PC-3 (cell line): ENCODE data around the gene RNF130. TPM values are rescaled to one million over a fixed set of nuclear protein-coding genes. Genes with fewer than 3 reads are reported as not detected.

Experiments used
- ATAC-seq: fragments of 200-7000 bp; cut with Tn5 transposase; 2 replicates; pipeline ENCODE4 v1.9.1; 2020; ENCODE audit warnings: mild to moderate bottlenecking, moderate library complexity
- BruUV-seq: library from RNA; stranded (reverse); fragments of 400-500 nt; replicated peaks from 2 replicates; lab custom pipeline; 2021; lab: Mats Ljungman, UMichigan
- CTCF ChIA-PET: fragments of 300-600 bp; sonication (Branson Sonifier 250); formaldehyde crosslinking; loops from one replicate; lab custom pipeline; 2022; ENCODE audit warnings: antibody characterized with exemption; lab: Charles Lee
- POLR2A ChIA-PET: fragments of 300-600 bp; sonication (Branson Sonifier 250); formaldehyde crosslinking; loops from one replicate; lab custom pipeline; 2022; ENCODE audit warnings: antibody characterized with exemption; ENCODE audit not compliant: unreplicated experiment; lab: Charles Lee
- DNase-seq: peaks from one replicate; pipeline ENCODE4 v3.0.0-alpha.2; 2015
- H2AFZ ChIP-seq: fragments of 300-600 bp; sonication (generic); 2 replicates; pipeline ENCODE4 v1.6.0; 2016; ENCODE audit warnings: antibody characterized with exemption, low read length
- H3F3A ChIP-seq: fragments of 300-600 bp; sonication (generic); one replicate; pipeline ENCODE4 v1.6.0; 2017; ENCODE audit warnings: antibody characterized with exemption, low read length, control low read depth, mild to moderate bottlenecking; ENCODE audit not compliant: unreplicated experiment
- H3K27ac ChIP-seq: fragments of 300-600 bp; sonication (generic); 2 replicates; pipeline ENCODE4 v1.5.1; 2016; ENCODE audit warnings: mild to moderate bottlenecking, low read length
- H3K27me3 ChIP-seq: fragments of 300-600 bp; sonication (generic); 2 replicates; pipeline ENCODE4 v1.6.1; 2016; ENCODE audit warnings: low read length, mixed read lengths
- H3K36me3 ChIP-seq: fragments of 300-600 bp; sonication (generic); 2 replicates; pipeline ENCODE4 v1.6.1; 2016; ENCODE audit warnings: low read depth, mixed run types, low read length, mixed read lengths
- H3K4me1 ChIP-seq: fragments of 300-600 bp; sonication (generic); 2 replicates; pipeline ENCODE4 v1.5.1; 2016; ENCODE audit warnings: low read length; ENCODE audit not compliant: insufficient read depth
- H3K4me2 ChIP-seq: fragments of 300-600 bp; sonication (generic); 2 replicates; pipeline ENCODE4 v1.6.0; 2016; ENCODE audit warnings: low read length
- H3K4me3 ChIP-seq: fragments of 300-600 bp; sonication (generic); 2 replicates; pipeline ENCODE4 v1.5.1; 2016; ENCODE audit warnings: mild to moderate bottlenecking, low read length, mixed read lengths
- H3K79me2 ChIP-seq: fragments of 300-600 bp; sonication (generic); 2 replicates; pipeline ENCODE4 v1.6.1; 2017; ENCODE audit warnings: low read length, mixed read lengths
- H3K9ac ChIP-seq: fragments of 300-600 bp; sonication (generic); 2 replicates; pipeline ENCODE4 v1.6.0; 2016; ENCODE audit warnings: mild to moderate bottlenecking, low read length
- H3K9me2 ChIP-seq: fragments of 300-600 bp; sonication (generic); replicated peaks from 2 replicates; pipeline ENCODE4 v1.6.1; 2016; ENCODE audit warnings: mixed run types, low read length, mixed read lengths
- H3K9me3 ChIP-seq: fragments of 300-600 bp; sonication (generic); 2 replicates; pipeline ENCODE4 v1.6.1; 2016; ENCODE audit warnings: low read length, mixed read lengths
- H4K20me1 ChIP-seq: fragments of 300-600 bp; sonication (generic); 2 replicates; pipeline ENCODE4 v1.6.1; 2016; ENCODE audit warnings: low read length, mixed read lengths
- EZH2 ChIP-seq: fragments of 300-600 bp; sonication (generic); IDR thresholded peaks from one replicate; pipeline ENCODE4 v1.6.1; 2017; ENCODE audit warnings: antibody characterized with exemption, mild to moderate bottlenecking, low read length; ENCODE audit not compliant: unreplicated experiment
- EZH2phosphoT487 ChIP-seq: fragments of 300-600 bp; sonication (generic); IDR thresholded peaks from 2 replicates; pipeline ENCODE4 v1.6.1; 2018; ENCODE audit warnings: mild to moderate bottlenecking, antibody characterized with exemption, low read length, borderline replicate concordance
- intact Hi-C: fragments of 100-400 bp; cut with micrococcal nuclease; formaldehyde crosslinking; loops from 2 replicates; pipeline ENCODE4 v1.9.0; 2023
- total RNA-seq: library from RNA; depleted of rRNA; stranded (reverse); fragments of >200 nt; gene quantifications from 2 replicates; pipeline ENCODE4 v1.2.3, GENCODE V29; 2014
- TF ChIP-seq, protein P1 (sequence below): fragments of 300-600 bp; sonication (generic); conservative IDR thresholded peaks from 2 replicates; pipeline ENCODE4 v1.5.1; 2017; ENCODE audit warnings: antibody characterized with exemption, low read depth, mild to moderate bottlenecking, low read length

RNF130 gene
- total RNA-seq, 1 experiment from 2014 or later: 31.2 TPM

- H3K27me3 ChIP-seq: no peaks in the 10 kb centered on the region; the same call in 1 of the 2 replicates
- no peaks in the 10 kb centered on the region for H4K20me1 ChIP-seq
- no peak for DNase-seq
- no peak overlapping the region for H2AFZ ChIP-seq
- CTCF ChIA-PET: no interaction called here
- H3K27ac ChIP-seq: no peak overlapping the region
- no peaks in the 10 kb centered on the region for H3K36me3 ChIP-seq
- H3K4me1 ChIP-seq: no peaks in the 10 kb centered on the region
- H3K4me2 ChIP-seq: no peak overlapping the region
- H3K9me3 ChIP-seq: no peaks in the 10 kb centered on the region
- no TSS peak for BruUV-seq
- intact Hi-C loops: no loop called here
- no peak for ATAC-seq
- no peaks in the 10 kb centered on the region for H3F3A ChIP-seq
- TF ChIP-seq EZH2 (no peak), EZH2phosphoT487 (no peak)
- POLR2A ChIA-PET: no interaction called here
- no peak overlapping the region for H3K4me3 ChIP-seq
- H3K9me2 ChIP-seq: no peaks in the 10 kb centered on the region
- H3K9ac ChIP-seq: no peak overlapping the region
- H3K79me2 ChIP-seq: no peaks in the 10 kb centered on the region
Measured at GRCh38 chr5:180078348-180078747, 6.8 kb upstream of the RNF130 start.

DNA sequence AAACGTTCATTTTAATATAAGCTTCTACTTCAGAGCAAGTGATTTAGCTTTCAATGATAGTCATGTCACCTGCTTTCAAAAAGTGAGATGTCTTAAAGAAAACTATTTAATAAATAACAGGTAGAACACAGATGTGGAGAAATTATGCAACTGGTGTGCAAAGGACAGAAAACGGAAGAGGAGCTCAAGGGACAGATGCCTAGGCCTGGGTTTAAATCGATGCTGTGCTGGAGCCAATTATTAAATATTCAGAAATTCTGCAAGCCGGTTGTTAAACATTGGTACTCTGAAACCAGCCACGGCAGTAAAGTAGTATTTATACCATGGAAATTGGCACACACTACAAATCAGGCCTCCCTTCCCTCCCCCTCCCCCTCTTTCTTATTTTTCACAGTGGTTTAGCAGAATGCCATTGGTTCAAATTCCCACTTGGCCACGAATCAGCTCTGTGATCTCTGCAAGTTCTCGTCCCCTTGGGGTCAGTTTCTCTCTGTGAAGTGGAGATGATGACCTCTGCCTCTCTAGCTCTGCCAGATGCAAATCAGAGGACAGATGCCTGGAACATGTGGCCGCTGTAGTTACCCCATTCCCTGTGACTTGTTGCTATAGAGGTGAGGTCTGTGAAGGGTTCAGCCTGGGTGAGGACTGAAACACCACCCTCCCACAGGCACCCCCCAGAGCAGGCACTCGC lies 6.2 kb upstream of the RNF130 start:
- H3K4me2 ChIP-seq: no peak overlapping the region
- H4K20me1 ChIP-seq: no peaks in the 10 kb centered on the region
- H3F3A ChIP-seq: no peaks in the 10 kb centered on the region
- H3K79me2 ChIP-seq: no peaks in the 10 kb centered on the region
- no peaks in the 10 kb centered on the region for H3K36me3 ChIP-seq
- no peak overlapping the region for H3K4me3 ChIP-seq
- ATAC-seq (no peak), DNase-seq (no peak)
- no peaks in the 10 kb centered on the region for H3K4me1 ChIP-seq
- ChIA-PET CTCF (interaction anchor here (0.6 kb wide), 1 partner anchor 263 kb away, joined by 6 read pairs; no protein-coding TSS in a partner anchor), POLR2A (no interaction called here)
- intact Hi-C loops: no loop called here
- no peaks in the 10 kb centered on the region for H3K9me2 ChIP-seq
- no peak overlapping the region for H2AFZ ChIP-seq
- H3K27me3 ChIP-seq: no peaks in the 10 kb centered on the region; the same call in 1 of the 2 replicates
- no peaks in the 10 kb centered on the region for H3K9me3 ChIP-seq
- BruUV-seq: no TSS peak
- no peak overlapping the region for H3K9ac ChIP-seq
- TF ChIP-seq EZH2phosphoT487: no peak
- TF ChIP-seq, protein P1, sequence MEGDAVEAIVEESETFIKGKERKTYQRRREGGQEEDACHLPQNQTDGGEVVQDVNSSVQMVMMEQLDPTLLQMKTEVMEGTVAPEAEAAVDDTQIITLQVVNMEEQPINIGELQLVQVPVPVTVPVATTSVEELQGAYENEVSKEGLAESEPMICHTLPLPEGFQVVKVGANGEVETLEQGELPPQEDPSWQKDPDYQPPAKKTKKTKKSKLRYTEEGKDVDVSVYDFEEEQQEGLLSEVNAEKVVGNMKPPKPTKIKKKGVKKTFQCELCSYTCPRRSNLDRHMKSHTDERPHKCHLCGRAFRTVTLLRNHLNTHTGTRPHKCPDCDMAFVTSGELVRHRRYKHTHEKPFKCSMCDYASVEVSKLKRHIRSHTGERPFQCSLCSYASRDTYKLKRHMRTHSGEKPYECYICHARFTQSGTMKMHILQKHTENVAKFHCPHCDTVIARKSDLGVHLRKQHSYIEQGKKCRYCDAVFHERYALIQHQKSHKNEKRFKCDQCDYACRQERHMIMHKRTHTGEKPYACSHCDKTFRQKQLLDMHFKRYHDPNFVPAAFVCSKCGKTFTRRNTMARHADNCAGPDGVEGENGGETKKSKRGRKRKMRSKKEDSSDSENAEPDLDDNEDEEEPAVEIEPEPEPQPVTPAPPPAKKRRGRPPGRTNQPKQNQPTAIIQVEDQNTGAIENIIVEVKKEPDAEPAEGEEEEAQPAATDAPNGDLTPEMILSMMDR: no peak
- no peak for TF ChIP-seq EZH2
- no peak overlapping the region for H3K27ac ChIP-seq

DNA sequence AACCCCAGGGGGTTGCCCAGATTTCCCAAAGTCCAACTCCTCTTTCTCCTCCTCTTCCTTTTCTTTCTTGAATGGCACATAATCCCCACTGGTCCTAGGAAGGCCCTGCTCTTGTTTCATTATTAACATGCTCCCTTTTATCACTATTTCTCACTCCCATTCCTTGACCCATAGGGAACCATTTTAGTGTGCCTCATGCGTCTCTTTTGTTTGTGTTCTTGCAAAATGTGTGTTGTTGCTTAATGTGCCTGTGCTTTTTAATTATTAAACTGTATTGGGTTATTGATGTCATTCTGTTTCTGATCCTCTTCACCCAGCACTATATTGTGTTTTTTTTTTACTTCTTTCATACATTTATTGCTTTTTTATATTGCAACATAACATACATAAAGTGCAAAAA lies 4.1 kb upstream of the RNF130 start:
- Histone ChIP-seq H3K9me3 (no peaks in the 10 kb centered on the region), H3K9ac (no peak overlapping the region), H2AFZ (no peak overlapping the region), H4K20me1 (0 out of 2 replicates have a peak, but pooled peaks cover under 1% of the 10 kb centered on the region), H3F3A (no peaks in the 10 kb centered on the region), H3K79me2 (peaks cover 5% of the 10 kb centered on the region), H3K4me3 (no peak overlapping the region), H3K36me3 (no peaks in the 10 kb centered on the region), H3K4me2 (no peak overlapping the region), H3K4me1 (no peaks in the 10 kb centered on the region), H3K27me3 (no peaks in the 10 kb centered on the region), H3K9me2 (no peaks in the 10 kb centered on the region), H3K27ac (no peak overlapping the region)
- intact Hi-C loops: no loop called here
- BruUV-seq: no TSS peak
- TF ChIP-seq EZH2 (no peak), EZH2phosphoT487 (no peak)
- TF ChIP-seq, protein P1: no peak
- ATAC-seq: no peak
- DNase-seq: no peak
- CTCF ChIA-PET: no interaction called here
- POLR2A ChIA-PET: no interaction called here
